HG03521 (cell line): Measurements from ENCODE around the gene YES1.
"Not testable (repeated sequence)": the region's sequence is repeated elsewhere in the genome, so short reads cannot be mapped to it uniquely, and the experiment has no call there.

Experiments
- ATAC-seq: cut with Tn5 transposase; IDR thresholded peaks from one replicate; pipeline ENCODE4 v1.9.1; 2021; ENCODE audit warnings: mild to moderate bottlenecking, moderate library complexity; ENCODE audit not compliant: unreplicated experiment

The YES1 gene

DNA sequence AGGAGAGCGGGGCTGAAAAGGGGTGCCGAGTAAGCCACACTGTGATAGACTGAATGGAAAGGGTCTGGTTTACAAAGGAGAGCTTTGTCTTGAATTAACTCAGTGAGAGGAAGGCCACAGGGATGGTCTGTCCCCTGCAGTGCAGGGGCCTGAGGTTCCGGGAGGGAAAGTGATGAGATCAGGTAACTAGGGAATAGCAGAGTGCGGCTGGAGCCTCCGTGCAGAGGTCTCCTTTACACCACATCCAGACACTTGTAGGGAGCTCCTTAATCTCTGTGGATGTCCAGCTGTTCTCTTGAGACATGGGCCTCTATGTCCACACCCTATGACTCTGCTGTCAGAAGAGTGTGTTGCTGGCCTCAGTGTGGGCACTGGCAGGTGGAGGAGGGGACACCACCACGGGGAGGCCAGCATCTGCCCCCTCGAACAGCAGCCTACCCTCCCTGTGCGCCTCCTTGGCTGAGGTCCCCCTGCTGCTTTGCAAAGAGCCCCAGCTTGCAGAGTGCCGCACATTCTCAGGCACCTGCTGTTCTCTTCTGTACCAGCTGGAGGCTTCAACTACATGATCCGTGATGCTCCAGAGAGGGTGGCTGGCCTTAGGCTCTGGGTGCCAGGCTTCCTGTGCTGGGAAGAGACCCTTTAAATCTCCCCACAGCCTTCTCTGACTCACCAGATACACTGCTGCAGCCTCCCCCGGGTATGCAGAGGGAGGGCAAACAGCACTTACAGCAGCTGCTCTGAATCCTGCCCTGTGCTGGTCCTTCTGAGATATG is 125.5 kb downstream of the YES1 start:
- ATAC-seq, result no peak

DNA sequence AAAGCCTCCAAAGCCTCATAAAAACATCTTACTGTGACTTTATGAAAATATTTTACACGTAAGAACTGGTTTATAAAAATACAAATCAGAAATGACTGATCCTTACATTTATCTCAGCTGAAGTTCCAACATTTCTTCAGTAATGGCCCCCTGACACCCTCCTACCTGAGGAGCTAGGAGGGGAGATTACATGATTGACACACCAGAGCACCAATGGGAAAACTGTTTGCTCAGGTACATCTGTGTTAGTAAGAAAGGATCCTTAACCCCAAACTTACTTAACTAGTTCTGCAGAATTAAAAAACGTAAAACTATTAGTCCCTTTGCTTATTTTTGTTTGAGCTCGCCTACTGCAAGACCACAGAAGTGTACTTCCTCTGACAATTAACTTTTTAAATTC is 126.6 kb downstream of the YES1 start:
- no peak for ATAC-seq

DNA sequence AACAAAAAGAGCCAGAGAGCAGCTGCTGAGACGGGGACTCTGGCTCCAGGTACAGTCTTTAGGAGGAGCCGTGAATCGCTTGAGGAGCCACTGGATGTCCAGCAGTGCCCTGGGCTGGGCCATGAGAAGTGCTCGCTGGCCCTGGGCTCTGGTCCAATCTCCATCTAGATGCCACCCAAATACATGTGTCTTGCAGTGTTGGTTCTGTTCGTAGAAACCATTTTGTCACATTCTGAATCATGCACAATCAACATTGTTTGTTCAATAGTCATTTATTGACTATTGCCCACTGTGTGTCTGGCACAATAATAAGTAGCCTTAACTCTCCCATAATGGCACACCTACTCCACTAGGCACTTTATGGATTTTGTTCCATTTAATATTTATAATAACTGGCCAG is 128.5 kb downstream of the YES1 start:
- no peak for ATAC-seq

DNA sequence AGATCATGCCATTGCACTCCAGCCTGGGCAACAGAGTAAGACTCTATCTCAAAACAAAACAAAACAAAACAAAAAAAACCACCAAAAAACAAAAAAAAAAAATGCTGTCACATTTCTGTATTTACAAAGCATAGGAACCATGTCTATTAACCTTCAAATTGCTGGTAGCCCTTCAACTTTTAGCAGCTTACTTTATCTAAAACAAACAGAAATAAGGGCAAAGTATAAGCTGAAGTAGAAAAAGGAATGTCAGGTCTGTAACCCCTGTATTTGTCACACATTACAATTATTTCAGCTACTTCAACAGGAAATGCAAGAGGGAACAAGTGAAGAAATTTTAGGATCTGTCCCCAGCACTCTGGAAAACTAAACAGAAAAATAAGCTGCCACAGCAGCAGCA is 129.2 kb downstream of the YES1 start:
- ATAC-seq, result no peak

DNA sequence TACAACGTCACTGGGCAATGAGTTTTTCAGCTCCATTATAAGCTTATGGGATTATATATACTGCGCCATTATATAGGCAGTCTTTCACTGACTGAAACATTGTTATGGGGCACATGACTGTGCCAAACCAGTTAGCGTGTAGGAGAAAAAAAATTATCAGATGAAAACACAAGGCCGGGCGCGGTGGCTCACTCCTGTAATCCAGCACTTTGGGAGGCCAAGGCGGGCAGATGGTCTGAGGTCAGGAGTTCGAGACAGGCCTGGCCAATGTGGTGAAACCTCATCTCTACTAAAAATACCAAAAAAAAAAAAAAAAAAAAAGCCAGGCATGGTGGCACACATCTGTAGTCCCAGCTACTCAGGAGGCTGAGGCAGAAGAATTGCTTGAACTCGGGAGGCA is 129.6 kb downstream of the YES1 start:
- ATAC-seq, result not testable (repeated sequence)

DNA sequence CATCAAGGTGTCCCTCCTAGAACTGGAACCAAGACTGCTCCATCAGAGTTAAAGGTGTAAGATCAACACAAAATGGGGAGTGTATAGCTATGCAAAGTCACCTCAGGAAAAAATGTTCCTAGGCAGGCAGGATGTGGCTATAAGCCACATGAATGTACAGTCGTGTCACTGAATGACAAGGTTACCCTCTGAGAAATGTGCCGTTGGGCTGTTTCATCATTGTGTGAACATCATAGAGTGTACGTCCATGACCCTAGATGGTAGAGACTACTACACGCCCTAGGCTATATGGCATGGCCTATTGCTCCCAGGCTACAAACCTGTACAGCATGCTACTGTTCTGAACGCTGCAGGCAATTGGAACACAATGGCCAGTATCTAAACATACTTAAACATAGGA is 130.1 kb downstream of the YES1 start:
- no peak for ATAC-seq

DNA sequence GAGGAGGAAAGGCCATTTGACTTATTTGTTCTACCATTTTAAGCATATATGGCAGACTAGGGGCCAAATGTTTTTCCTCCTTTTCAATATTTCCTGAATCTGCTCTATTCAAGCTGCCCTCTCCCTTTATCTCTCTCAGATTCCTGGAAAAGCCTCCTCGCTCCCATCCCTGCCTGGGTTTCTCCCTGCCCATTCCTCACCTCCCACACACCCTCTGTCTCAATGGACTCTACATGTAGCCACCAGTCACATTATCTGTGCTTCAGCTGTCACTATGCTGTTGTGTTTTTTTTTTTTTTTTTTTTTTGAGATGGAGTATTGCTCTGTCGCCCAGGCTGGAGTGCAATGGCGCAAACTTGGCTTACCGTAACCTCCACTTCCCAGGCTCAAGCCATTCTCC is 131.7 kb downstream of the YES1 start:
- ATAC-seq, result no peak

DNA sequence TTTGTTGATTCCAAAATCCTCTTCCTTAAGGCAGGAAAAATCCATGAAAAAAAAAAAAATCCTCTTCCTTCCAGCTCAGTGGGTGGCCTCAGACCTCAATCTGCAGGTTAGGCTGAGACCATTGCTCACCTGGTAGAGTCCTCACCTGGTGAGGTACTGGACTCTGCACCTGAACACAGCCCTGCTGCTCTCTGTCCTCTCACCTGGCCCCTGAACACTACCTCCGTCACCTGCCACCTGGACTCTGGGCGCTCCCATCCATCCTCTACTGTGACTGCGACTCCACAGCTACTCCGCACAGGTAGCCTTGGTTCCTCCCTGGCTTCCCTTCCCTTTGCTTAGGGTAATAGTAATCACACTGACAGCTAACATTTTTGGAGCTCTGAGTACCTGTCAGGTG is 132.5 kb downstream of the YES1 start:
- ATAC-seq, result no peak

DNA sequence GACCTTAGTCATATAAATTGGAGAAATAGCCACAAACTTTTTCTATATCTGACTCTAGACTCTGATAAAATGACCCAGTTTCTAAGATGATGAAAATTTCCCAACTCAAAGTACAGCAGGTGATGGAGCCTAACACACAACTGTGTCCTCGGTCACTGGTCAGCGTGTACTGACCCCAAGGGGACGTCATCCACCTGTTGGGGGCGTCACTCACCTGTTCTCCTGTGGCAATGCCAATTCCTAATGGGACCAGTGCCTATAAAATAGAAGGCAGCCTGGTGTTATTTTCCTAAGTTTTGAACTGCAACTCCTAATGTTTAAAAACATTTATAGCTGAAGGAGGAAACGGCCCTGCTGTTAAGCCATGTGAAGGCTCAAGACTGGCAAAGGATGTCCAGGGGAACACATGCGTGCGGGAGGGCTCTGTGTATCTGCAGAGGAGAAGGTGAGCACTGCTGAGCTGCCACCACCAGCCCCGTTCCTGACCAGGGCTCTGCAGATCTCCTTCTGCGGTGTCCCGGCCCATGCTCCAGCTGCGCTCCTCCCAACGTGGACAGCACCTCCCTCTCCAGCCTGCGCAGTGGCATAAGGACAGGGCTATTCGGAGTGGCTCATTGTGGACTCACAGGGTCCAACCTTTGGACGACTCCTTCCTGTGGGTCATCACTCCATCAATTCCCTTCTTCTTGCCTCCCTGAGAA is 133.4 kb downstream of the YES1 start:
- no peak for ATAC-seq

DNA sequence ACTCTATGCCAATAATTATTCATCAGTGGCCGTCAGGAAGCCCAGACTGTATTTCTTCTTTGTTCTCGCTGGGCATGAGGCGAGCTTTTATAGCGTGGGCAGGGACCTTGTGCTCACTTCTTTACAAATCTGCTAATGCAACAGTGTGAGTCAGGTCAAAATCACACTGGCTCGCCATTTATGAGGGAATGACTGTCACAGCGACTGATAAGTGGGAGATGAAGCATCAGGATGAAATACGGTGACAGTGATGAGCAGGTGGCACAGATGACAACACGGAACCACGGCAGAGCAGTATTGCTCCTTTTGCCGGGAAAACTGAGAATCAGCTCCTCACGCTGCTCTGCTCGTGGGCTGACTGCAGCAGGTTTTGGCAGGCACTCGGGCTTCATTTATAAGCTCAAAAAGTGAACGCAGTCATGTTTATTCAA is 134.1 kb downstream of the YES1 start:
- no peak for ATAC-seq

DNA sequence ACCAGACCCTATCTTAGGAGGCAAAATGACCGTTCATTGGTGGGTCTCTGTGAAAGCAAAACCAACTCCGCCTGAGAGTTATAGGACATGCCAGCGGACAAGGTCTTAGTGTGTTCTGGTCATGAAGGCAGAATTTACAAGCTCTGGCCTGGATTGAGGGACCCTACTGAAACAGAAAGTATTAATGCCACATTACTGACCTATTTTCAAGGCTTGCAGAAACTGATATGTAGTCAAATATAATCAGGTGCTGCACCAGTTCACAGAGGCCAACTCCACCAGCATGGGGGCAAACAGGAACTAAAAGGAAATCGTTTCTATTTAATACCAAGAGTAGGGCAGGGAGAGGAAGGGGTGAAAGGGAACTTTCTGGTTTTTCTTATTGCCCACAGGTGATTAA is 134.9 kb downstream of the YES1 start:
- ATAC-seq, result no peak

DNA sequence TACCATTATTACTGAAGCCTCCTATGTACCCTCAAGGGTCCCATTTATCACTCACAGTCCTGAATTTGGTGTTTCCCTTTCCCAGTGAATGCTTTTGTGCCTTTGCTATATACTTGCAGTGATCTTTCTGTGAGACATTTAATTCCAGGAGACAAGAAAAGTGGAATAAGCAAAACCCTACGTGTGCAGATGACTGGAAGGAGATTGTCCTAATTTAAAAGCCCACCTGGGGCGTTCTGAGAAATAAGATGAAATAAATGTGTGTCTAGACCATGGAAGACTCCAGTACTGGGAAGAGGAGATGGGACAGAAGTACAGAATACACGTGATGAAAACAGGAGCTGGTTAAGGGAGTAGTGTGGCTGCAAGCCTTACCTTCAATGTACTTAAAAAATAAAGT is 135.3 kb downstream of the YES1 start:
- no peak for ATAC-seq

DNA sequence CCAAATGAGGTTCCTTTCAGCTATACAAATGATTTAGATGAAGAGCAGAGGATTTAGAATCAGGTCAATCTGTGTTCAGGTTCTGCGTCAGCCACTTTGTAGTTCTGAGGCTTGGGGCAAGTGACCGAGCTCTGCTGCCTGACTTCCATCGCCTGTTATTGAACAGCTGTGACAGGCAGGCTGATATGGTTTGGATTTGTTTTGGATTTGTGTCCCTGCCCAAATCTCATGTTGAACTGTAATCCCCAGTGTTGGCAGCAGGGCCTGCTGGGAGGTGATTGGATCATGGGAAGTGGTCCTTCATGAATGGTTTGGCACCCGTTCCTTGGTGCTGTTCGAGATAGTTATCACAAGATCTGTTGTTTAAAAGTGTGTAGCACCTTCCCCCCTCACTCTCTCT is 136.0 kb downstream of the YES1 start:
- no peak for ATAC-seq

DNA sequence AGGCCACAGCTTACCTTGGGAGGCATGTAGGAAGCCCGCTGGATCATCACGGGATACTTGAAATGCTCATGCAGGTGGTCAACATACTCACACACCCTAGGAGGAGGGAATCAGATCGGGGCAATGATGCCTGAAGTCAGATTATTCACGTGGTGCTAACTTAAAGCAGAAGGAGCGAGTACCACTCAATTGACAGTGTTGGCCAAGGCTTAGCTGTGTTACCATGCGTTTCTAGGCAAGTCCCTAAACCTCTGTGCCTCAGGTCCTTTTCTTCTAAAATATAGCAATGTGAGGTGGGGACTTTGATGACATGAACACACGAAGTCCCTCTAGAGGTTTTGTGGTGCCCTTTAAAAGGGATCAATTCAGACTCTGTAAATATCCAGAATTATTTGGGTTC is 136.7 kb downstream of the YES1 start:
- ATAC-seq, result no peak

DNA sequence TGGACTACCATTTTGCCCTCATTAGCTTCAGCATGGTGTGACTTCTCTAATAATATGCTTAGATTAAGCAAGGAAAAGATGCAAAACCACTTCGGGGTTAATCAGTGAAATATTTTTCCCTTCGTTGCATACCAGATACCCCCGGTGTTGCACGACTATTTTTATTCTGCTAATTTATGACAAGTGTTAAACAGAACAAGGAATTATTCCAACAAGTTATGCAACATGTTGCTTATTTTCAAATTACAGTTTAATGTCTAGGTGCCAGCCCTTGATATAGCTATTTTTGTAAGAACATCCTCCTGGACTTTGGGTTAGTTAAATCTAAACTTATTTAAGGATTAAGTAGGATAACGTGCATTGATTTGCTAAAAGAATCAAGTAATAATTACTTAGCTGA is 138.3 kb downstream of the YES1 start:
- ATAC-seq, result no peak

DNA sequence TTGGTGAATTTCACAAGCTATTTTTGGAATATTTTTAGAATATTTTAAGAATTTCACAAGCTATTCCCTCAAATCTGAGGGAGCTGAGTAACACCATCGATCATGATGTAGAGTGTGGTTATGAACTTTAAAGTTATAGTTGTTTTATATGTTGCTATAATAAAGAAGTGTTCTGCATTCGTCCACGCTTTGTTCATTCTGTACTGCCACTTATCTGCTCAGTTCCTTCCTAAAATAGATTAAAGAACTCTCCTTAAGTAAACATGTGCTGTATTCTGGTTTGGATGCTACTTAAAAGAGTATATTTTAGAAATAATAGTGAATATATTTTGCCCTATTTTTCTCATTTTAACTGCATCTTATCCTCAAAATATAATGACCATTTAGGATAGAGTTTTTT is 138.7 kb downstream of the YES1 start:
- ATAC-seq, result no peak
